Measurements from ENCODE around the gene HSP90AB1.
A peak's percentile ranks its signal among the peaks of the same experiment; 100 is the strongest.
"Not testable (repeated sequence)": the region's sequence is repeated elsewhere in the genome, so short reads cannot be mapped to it uniquely, and the experiment has no call there.

Gene HSP90AB1

DNA sequence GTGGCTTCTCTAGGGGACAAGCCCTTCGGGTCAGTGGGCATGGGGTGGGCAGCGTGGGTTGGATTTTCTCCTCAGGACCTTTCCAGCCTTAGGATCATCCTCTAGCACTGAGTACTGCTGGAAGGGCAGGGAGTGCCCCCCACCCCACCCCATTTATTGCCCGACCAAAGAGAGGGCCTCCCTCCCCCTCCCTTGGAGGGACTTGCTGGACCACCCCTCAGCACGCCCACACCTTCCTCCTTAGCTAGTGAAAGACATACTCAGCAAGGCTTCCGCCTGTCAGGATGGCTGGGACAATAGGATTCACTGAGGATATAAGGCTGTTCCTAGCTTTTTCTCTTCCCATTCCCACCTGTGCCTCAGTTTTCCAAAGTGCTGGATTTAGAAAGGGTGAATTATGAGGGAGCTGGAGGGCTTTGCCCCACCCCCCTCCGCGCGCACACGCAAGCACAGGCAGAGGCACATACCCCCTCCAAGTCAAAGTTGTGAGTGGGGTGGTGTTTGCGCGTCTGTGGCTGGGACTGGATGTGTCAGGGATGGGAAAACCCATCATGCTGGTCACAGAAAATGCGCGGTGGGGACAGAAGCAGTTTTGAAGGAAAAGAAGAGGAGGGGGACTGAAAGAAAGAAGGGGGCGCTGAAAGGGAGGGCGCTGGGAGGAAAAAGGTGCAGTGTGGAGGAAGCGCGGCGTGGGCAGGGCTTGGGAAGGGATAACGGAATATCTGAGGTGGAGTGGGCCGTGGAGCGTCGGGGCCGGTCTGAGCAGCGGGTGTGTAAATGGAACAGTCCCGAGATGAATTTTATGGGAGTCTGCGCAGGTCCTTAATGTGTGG lies 24.2 kb upstream of the HSP90AB1 start:
- DNase-seq (ENCODE audit: low read depth), result no peak

DNA sequence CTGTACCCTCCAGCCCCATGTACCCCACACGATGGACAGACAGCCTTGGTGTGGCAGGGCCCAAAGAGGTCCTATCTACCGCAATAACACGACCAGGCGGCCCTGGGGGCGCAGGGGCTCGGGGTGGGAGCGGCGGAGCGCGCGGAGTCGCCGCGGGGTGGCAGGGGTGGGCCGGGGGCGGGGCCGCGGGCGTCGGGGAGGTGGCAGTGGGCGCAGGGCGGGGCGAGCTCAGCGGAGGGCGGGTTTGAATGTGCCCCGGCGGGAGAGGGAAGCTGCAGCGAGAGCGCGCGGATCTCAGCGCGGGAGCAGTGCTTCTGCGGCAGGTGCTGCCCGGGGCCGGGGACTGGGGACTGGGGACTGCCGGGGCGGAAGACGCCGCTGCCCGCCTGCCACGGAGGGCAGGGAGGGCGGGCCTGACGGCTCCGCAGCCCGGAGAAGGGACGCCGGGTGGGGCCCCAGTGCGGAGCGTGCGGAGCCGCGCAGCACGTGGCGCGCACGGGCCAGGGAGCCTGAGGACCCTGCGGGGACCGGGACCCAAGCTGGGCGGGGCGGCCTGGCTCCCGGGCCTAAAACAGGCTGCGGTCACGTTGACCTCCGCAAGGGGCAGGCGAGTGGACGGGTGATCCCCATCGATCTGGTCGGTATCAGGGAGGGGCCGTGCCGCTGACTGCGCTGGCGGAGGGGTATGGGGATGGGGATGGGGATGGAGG lies 23.4 kb upstream of the HSP90AB1 start, which contains the start of gene SLC29A1:
Gene SLC29A1 (plus strand): TSS at position 277 of the 710 bp plus-strand sequence. CDS start 3,719 bp downstream, outside the sequence.
- peak; percentile 81 for DNase-seq (ENCODE audit: low read depth)

DNA sequence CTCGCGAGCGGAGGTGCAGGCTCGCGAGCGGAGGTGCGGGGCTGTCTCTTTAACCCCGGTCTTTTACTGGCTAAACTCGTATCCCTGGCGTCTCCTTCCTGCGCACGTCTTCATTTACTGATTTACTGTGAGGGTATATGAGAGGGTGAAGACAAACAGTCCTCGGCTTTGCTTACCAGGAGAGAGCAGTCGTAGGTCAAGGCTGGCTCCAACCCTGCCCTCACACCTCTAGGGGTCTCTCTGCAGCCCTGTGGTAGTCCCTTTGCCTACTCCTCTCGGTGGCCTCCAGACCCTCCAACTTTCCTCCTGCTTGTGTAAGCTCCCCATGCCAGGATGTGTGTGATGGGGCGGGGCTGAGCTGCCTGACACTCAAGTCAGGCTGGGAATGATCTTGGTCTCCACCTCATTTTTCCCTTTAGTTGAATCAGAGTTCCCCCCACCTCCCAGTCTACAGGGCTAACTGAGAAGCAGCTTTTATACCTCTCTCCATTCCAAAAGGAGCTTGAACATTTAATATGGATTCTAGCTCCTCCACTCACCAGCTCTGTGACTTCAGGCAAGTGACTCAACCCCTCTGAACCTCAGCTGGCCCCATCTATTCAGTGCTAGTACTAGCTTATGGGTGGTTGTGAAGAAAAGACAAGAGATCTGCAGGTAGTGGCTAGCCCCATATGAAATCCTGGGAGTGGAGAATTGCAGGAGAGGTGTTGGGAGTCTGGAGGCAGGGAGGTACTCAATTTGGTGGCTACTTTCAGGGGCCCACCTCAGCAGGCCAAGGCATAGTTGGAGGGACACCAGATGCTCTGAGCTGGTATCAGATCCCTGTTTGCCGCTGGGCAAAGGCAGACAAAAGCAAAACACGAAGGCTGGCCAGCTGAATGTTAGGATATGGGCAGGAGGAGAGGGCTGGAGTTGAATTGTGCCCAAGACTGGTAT lies 22.6 kb upstream of the HSP90AB1 start:
- no peak for DNase-seq (ENCODE audit: low read depth)

DNA sequence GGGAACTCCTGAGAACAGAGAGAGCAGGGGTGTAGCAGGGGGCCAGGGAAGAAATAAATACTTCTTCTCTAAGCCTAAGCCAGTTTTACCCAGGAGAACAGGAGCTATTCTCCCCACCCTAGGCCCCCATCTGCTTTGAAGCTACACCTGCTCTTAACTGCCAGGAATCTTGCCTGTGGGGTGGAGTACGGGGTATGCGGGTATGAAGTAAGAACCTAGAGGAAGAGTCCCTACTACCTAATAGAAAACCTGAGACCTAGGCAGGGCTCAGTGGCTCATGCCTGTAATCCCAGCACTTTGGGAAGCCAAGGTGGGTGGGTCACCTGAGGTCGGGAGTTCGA lies 22.0 kb upstream of the HSP90AB1 start:
- DNase-seq (ENCODE audit: low read depth), result no peak

DNA sequence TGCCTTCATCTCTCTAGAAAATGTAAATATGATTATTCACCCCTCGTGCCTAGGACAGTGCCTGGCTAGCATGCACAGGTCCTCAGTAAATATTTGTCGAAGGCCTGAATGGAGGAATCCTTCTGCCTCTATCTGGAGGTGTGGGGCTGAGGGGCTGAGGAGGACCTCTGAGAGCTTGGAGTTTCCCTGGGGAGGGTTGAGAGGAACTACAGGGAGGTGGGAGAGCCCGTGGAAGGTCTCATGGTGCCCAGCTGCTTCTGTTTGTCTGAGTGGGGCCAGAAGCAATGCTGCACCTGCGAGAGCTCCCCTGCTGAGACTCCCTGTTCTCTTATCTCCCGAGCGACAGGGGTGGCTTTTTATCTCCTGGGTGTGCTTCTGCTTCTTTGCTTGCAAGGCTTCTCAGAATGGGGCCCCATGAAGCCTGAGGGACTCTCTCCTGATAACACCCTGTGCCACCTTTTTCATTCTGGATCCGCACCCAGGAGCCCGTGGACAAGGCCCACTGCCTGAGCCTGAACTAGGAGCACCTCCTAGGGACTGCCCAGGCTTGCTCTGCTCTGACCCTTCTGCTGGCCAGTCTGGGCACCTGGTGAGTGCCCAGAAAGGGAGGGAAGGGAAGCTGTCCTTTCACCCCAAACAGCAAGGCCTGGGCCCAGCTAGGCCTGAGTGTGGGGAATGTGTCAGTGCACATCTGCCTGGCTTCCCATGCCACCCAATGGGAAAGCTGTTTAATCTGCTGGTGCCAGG lies 21.1 kb upstream of the HSP90AB1 start:
- no peak for DNase-seq (ENCODE audit: low read depth)

DNA sequence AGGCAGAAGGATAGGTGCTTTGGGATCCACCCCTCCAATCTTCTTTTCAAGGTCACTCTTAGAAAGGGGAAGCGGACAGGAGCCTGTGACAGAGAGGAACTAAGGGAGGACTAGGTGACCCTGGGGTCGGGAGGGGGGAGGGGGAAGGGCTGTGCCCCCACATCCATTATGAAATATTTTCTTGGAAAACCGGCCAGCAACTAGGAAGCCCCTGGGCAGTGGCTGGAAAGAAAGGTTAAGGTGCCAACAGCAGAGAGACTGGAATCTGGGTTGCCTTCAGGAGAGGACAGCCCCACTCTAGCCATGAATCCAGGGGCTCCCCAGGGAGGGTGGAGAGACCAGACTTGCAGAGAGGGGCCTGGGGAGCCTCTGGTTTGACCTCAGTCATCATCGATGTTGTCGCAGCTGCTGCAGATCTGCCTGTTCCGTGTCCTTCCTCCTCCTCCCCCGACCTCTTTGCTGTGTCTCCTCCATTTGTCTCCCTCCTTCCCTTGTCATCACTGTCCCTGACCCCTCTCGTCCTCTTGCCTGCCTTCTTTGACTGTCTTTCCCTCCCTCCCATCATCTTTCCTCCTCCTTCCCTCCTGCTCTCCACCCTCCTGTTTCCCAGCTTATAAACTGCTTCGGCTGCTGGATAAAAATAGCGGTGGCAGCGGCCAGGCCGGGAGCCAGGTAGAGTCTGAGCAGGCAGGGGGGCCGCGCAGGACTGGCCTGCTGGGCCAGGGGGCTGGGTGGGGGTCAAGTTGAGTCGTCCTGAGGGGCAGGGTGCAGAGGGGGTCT lies 20.3 kb upstream of the HSP90AB1 start:
- no peak for DNase-seq (ENCODE audit: low read depth)

DNA sequence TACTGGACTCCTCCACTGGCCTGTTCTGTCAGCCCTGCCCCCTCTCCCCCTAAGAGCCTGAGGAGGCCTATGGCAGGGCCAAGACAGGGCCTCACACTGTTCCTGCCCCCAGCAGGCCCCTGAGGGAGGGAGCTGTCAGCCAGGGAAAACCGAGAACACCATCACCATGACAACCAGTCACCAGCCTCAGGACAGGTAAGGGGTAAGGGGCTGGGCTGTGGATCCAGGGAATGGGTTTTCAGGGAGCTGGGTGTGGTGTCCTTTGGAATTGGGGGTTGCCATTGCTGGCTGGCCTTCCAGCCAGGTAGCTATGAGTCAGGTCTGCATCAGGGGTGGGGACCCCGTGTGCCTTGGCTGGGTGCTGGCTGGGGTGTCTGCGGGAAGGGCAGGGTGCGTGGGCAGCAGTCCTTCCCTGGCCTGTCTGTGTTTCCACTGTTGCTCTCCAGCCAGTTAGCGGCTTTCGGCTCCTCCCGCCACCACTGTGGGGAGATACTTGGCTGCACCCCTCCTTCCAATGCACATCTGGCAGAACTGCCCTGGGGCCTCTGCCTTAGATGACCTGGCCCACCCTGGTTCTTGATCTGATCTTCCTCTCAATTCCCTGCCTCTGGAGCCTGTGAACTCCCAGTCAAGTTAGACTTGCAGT lies 19.6 kb upstream of the HSP90AB1 start:
- no peak for DNase-seq (ENCODE audit: low read depth)

DNA sequence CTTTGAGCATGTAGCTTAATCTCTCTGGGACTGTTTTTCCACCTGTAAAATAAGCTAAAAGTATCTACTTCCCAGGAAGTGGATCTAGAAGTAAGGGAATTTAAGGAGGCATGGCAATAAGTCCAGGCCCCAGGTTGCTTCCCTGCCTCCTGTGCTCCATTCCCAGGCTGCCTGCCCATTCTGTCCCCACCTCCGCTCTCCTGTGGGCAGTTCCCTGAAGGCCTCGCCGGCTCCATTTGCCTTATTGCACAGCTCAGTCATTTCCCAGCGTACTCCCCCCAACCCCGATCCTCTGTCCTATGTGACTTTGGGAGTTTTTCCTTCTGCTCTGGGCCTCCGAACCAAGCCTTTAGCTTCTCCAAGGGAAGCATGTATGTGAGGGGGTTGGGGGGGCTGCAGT lies 18.9 kb upstream of the HSP90AB1 start:
- DNase-seq (ENCODE audit: low read depth), result no peak

DNA sequence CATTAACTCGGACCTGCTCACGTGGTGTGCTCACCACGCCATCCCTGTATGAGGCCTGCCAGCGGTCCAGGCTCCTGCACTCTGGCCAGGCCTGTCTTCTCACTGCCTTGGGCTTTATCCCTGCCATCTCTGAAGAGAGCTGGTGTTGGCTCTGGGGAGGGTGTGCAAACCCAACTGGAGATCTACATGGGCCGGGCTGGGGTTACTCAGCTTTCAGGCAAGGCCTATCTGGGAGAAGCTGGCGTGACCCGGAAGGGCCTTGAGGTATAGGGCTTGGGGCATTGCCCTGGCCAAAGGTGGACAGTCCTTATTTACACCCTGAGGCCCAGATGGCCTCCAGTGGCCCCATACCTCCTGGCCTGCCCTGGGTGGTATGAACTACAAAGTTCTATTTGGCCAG lies 18.5 kb upstream of the HSP90AB1 start:
- no peak for DNase-seq (ENCODE audit: low read depth)

DNA sequence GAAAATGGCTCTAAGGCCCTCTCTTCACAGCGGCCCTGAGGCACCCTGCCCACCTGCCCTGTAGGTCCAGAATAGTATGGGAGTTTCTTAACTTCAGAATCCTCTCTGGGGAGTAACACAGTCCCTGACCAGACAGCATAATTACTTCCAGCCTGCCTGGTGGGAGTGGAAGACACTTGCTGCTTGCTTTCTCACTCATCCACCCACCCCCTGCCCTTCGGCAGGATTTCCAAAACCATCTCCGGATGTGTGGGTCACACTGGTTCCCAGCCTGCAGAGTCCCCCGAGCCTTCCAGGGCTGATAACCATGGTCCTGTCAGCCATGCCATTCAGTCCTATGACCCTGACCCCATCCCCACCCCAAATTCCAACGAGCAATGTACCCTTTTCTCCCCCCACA lies 18.1 kb upstream of the HSP90AB1 start:
- DNase-seq (ENCODE audit: low read depth), result no peak

DNA sequence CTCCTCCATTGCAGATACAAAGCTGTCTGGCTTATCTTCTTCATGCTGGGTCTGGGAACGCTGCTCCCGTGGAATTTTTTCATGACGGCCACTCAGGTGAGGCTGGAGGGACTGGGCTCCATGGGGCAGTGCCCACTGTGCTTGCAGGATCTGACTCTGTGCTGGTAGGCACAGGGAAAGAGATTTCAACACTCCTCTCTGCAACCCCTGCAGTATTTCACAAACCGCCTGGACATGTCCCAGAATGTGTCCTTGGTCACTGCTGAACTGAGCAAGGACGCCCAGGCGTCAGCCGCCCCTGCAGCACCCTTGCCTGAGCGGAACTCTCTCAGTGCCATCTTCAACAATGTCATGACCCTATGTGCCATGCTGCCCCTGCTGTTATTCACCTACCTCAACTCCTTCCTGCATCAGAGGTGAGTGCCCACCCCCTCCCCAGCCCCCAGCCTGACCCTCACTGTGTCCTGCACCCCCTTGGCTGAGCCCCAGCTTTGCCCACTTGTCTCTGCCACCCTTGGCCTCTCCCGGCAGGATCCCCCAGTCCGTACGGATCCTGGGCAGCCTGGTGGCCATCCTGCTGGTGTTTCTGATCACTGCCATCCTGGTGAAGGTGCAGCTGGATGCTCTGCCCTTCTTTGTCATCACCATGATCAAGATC lies 17.4 kb upstream of the HSP90AB1 start:
- DNase-seq (ENCODE audit: low read depth), result no peak

DNA sequence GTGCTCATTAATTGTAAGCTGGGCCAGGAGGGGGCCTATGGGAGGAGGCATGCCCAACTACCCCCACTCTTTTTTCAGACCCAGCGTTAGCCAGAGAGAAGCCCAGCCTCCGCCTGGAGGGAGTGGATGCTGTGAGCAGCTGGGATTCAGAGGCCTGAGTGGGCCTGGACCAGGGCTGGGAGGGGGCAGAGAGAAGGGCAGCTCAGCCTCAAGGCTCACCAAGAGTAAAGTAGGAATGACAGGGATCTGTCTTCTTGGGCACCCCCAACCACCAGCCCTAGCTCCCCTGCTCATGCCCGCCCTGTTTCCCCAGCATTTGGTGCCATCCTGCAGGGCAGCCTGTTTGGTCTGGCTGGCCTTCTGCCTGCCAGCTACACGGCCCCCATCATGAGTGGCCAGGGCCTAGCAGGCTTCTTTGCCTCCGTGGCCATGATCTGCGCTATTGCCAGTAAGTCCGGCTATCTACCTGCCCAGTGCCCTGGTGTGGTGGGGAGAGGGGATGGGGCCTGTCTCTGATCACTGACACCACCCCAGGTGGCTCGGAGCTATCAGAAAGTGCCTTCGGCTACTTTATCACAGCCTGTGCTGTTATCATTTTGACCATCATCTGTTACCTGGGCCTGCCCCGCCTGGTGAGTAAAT lies 16.7 kb upstream of the HSP90AB1 start:
- DNase-seq (ENCODE audit: low read depth), result no peak

DNA sequence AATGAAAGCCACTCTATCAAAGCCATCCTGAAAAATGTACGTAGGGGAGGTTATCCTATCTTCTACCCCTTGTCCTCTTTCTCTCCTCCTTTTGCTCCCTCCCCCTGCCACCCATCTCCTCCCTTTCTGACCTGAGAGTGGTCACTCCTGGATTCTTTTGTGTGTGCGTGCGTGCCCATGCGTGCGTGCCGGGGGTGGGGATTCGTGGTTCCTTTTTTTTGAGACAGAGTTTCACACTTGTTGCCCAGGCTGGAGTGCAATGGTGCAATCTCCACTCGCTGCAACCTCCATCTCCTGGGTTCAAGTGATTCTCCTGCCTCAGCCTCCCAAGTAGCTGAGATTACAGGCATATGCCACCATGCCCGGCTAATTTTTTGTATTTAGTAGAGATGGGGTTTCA lies 15.5 kb upstream of the HSP90AB1 start:
- DNase-seq (ENCODE audit: low read depth), result not testable (repeated sequence)

DNA sequence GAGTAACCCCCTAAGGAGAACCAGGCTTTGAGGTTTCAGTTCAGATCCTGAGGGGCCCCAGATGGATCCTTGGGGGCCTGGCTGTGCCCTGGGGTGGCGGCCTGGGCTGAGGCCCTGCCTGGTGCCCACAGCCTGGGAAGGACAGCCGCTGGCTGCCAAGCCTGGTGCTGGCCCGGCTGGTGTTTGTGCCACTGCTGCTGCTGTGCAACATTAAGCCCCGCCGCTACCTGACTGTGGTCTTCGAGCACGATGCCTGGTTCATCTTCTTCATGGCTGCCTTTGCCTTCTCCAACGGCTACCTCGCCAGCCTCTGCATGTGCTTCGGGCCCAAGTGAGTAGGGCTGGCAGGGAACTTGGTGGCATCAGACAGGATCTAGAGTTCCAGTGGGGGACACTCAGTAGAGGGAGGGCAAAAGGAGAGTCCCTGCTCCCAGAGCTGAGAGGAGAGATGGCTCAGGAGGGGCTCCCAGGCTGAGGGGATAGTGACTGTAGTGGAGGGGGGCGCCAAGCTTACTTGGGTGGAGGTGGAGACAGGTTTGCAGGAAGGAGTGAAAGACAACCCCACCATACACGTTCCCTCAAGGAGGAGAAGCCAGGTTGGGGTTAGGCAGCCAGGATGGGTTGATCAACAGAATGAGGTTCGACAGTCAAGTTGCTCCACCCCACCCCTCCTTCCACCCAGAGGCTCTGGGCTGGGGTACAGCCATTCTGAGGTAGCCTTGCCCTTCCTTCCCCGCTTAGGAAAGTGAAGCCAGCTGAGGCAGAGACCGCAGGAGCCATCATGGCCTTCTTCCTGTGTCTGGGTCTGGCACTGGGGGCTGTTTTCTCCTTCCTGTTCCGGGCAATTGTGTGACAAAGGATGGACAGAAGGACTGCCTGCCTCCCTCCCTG lies 14.0 kb upstream of the HSP90AB1 start:
- DNase-seq (ENCODE audit: low read depth), result no peak

DNA sequence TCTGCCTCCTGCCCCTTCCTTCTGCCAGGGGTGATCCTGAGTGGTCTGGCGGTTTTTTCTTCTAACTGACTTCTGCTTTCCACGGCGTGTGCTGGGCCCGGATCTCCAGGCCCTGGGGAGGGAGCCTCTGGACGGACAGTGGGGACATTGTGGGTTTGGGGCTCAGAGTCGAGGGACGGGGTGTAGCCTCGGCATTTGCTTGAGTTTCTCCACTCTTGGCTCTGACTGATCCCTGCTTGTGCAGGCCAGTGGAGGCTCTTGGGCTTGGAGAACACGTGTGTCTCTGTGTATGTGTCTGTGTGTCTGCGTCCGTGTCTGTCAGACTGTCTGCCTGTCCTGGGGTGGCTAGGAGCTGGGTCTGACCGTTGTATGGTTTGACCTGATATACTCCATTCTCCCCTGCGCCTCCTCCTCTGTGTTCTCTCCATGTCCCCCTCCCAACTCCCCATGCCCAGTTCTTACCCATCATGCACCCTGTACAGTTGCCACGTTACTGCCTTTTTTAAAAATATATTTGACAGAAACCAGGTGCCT lies 13.3 kb upstream of the HSP90AB1 start:
- no peak for DNase-seq (ENCODE audit: low read depth)

DNA sequence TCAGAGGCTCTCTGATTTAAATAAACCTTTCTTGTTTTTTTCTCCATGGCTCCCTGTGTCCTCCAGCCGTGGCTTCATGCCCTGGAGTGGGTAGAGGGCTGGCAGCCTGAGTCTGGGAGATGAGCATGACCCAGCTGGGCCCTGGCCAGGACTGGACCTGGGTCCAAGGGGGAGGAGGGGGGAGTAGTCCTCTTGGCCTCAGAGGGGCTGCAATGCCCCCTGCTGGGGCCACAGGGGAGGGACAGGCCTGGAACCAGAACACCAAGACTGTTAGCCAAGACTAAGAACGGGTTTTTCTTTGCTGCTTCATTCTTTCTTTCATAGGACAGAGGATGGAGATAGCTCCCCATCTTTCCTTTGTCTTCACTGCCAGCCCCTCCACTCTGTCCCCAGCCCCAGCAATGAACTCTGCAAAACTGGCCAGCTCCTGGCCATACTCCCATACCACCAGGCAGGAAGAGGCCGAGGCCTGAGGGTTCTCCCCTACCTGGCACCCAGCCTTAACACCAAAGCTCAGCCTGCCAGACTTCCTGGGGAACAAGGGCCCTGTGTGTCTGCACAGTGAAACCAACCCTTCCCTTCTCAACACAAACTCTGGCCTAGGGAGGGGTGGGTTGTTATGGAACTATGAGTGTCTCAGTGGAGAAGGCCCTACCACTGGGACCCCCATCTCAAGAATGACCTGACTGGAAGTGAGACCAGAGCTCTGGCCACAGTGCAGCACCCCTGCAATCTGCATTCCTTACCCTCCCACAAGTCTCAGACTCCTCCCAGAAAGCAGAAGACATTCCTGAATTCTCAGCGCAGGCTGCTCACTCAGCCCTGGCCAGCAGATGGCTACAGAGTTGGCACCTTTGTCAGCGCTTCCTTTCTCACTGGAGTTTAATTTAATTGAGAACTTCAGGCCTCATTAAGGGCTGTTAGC lies 12.5 kb upstream of the HSP90AB1 start:
- DNase-seq (ENCODE audit: low read depth), result no peak

DNA sequence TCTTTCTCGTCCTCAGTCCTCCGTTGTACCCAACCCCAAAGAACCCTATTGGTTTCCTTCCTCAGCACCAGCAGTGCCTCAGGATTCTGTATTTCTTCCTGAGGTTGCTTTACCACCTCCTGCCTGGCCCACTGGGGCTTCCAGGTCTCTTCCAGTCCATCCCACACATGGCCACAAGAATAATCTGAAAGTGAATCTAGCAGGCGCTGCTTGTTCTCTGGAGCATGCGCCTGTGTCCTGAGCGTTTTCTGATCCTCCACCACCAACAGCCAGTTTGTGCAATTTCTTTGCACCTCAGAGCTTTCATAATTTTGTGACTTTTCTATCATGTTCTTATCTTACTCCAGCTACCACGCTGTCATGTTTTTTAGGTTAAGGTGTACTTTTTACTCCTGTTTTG lies 11.6 kb upstream of the HSP90AB1 start:
- DNase-seq (ENCODE audit: low read depth), result no peak
